GM12891 (cell line): ENCODE data around the gene RNU6-1.

Experiments used
- PAX5 ChIP-seq: IDR thresholded peaks from 2 replicates; pipeline ENCODE4 v1.6.1; 2011; ENCODE audit warnings: low read length, moderate library complexity, mild to moderate bottlenecking; ENCODE audit not compliant: insufficient read depth, severe bottlenecking
- POLR2A ChIP-seq: IDR thresholded peaks from 2 replicates; pipeline ENCODE4 v1.6.1; 2011; ENCODE audit warnings: low read depth, low read length, control low read depth
- POLR2AphosphoS5 ChIP-seq: IDR thresholded peaks from 2 replicates; pipeline ENCODE4 v1.6.1; 2011; ENCODE audit warnings: low read depth, low read length, control low read depth
- POU2F2 ChIP-seq: IDR thresholded peaks from 2 replicates; pipeline ENCODE4 v1.6.1; 2011; ENCODE audit warnings: low read depth, mild to moderate bottlenecking, control low read depth, low read length, moderate library complexity
- TAF1 ChIP-seq: IDR thresholded peaks from 2 replicates; pipeline ENCODE4 v1.6.1; 2011; ENCODE audit warnings: low read depth, low read length, control low read depth

GRCh38 chr15:67839929-67840748 is at the start of gene RNU6-1:
- peak; percentile 78 for TF ChIP-seq POLR2A
- peak; percentile 87 for TF ChIP-seq POLR2AphosphoS5
- TF ChIP-seq PAX5, result peak; percentile 27
- TF ChIP-seq TAF1, result peak; percentile 80
- TF ChIP-seq POU2F2, result peak; percentile 99
